ENCODE measurements around the gene BIRC5.

DNA sequence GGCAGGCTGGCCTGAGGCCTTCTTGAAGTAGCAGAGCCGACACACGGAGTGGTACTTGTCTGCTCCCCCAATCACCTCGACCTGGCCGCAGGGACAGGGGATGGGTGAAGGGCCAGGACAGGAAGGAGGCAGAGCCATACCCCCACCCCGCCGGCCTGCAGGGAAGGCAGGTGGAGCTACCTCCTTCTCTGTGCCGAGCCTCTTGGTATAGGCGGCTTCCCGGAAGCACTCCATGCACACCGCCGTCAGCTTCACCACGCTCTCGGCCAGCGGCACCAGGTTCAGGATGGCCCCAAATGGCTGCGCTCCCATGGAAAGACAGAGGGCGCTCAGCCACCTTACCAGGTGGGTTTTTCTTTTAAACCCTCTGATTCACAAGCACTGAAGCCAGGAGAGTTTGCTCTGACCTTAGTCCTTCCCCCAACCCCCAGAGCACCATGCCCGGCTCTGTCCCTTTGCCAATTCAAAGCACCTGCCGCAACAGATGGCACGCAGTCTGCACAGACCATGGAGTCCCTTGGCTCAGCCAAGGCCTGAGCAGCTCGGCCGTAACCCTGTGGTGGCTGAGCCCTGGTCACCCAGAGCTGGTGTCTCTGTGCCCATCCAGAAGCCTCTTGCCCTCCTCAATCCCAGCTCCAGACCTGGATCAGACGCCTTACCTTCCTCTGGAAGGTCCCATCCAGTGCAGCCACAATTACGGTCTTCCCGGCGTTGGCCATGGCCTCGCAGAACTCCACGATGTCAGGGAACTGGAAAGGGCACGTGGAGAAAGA lies 39.0 kb upstream of the BIRC5 start:
- peak; percentile 69 for TF ChIP-seq POLR2AphosphoS5 (IDR thresholded peaks at IDR 0.05; ENCODE audit: low read depth, low read length)
- peak; percentile 61; the same call in 1 of the 2 replicates for TF ChIP-seq POLR2A (IDR thresholded peaks at IDR 0.05; ENCODE audit: low read depth, low read length)
